Activated CD8-positive, alpha-beta T cell treated with anti-CD3 and anti-CD28 coated beads, Interleukin-2, amount 10 ng/mL, durations not matched to agents 7 days and 5 days (primary cell): ENCODE data around the gene NRCAM. TPM values are rescaled to one million over a fixed set of nuclear protein-coding genes. Genes with fewer than 3 reads are reported as not detected.

ENCODE experiments used
- ATAC-seq: fragments of 150-1000 bp; cut with Tn5 transposase; one replicate; pipeline ENCODE4 v1.10.0; 2021; ENCODE audit warnings: moderate library complexity
- CTCF ChIA-PET: fragments of 350-600 bp; sonication (Branson Sonifier 250); formaldehyde crosslinking; loops from one replicate; lab custom pipeline; 2021; ENCODE audit warnings: antibody characterized with exemption; lab: Charles Lee
- POLR2A ChIA-PET: fragments of 350-600 bp; sonication (Branson Sonifier 250); formaldehyde crosslinking; loops from one replicate; lab custom pipeline; 2021; ENCODE audit warnings: antibody characterized with exemption; lab: Charles Lee
- DNase-seq: peaks from one replicate; pipeline ENCODE4 v3.0.0-alpha.2; 2020
- H3K27ac Mint-ChIP-seq: one replicate; pipeline ENCODE4 v1.8.0; 2021; ENCODE audit warnings: mild to moderate bottlenecking, mixed read lengths
- H3K27me3 Mint-ChIP-seq: one replicate; pipeline ENCODE4 v1.8.0; 2021; ENCODE audit warnings: low read depth, mixed read lengths
- H3K36me3 Mint-ChIP-seq: one replicate; pipeline ENCODE4 v1.8.0; 2021; ENCODE audit warnings: low read depth, mixed read lengths
- H3K4me1 Mint-ChIP-seq: one replicate; pipeline ENCODE4 v1.8.0; 2021; ENCODE audit warnings: low read depth, mixed read lengths
- H3K4me3 Mint-ChIP-seq: one replicate; pipeline ENCODE4 v1.8.0; 2021; ENCODE audit warnings: mild to moderate bottlenecking, mixed read lengths
- H3K9me3 Mint-ChIP-seq: one replicate; pipeline ENCODE4 v1.8.0; 2022; ENCODE audit warnings: mixed read lengths; ENCODE audit not compliant: insufficient read depth
- total RNA-seq, 2 experiments: library from RNA; stranded (reverse); gene quantifications; one replicate each; pipeline ENCODE4 v1.2.3, GENCODE V29; 2021

Gene NRCAM
- total RNA-seq, 2 experiments from 2014 or later = 0.05 to 0.47 TPM

DNA sequence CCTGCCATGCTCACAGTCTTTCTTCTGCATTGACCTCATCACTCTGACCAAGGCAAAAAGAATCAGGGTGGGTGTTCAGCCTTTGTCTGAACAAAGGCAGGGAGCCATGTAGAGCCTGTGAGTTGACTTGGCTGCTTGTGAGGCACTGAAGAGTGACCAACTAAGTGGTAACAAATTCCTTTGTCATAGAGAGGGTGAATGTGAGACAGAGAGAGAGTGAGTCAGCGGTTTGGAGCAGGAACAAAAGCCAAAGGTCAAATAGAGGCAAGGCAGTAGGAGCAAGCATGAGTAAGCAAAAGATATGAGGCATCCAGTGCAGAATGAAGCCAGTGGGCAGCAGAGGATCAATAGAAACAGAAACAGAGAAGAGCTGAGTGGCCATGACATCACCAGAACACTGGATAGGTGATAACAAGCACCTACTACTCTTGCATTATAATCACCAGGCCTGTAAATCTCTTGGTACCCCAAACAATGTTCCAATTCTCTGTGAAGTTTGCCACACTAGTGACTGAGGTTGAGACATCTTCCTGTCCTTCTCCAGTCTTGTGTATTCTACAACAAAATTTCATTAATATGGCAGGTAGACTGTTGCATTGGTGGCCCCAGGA is 209.9 kb downstream of the NRCAM start:
- ChIA-PET POLR2A (no interaction called here), CTCF (no interaction called here)
- DNase-seq (no peak), ATAC-seq (no peak)
- no peaks in the 10 kb centered on the region for H3K4me1 Mint-ChIP-seq
- H3K9me3 Mint-ChIP-seq = no peaks in the 10 kb centered on the region
- H3K27ac Mint-ChIP-seq = no peak overlapping the region
- peaks cover 2% of the 10 kb centered on the region for H3K27me3 Mint-ChIP-seq
- no peak overlapping the region for H3K4me3 Mint-ChIP-seq
- no peaks in the 10 kb centered on the region for H3K36me3 Mint-ChIP-seq

DNA sequence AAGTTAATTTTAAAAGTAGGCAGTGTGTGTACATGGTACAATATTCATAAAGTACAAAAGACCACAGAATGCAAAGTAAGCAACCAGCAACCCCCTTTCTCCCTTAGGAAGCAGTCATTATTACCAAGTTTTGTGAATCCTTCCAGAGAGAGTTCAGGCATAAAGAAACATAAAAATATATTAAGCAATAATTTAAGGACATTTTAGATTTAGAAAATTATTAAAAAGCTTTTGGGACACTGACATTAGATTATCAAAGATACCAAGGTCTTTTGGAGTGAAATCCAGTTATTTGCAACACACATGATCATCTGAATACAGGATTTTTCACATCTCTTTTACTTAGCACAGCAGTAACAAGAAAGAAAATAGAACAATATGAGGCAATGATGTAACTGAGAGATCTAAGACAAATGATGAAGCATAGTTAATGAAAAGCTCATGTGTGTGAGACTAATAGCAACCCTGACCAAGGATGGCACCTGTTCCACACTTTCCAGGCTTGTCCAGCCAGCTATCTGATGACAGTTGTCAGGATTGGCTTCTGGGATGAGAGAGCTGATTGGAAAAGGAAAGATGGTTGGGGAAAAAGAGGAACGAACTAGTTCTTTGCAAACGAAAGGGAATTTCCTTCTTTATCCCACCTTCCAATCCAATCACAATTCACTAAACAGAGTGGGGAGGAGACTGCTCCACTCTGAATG is 210.6 kb downstream of the NRCAM start:
- no peak for ATAC-seq
- no peak for DNase-seq
- ChIA-PET POLR2A (no interaction called here), CTCF (no interaction called here)
- no peaks in the 10 kb centered on the region for H3K9me3 Mint-ChIP-seq
- no peak overlapping the region for H3K27ac Mint-ChIP-seq
- no peaks in the 10 kb centered on the region for H3K4me1 Mint-ChIP-seq
- no peak overlapping the region for H3K4me3 Mint-ChIP-seq
- H3K27me3 Mint-ChIP-seq = peaks cover 2% of the 10 kb centered on the region
- H3K36me3 Mint-ChIP-seq = no peaks in the 10 kb centered on the region

DNA sequence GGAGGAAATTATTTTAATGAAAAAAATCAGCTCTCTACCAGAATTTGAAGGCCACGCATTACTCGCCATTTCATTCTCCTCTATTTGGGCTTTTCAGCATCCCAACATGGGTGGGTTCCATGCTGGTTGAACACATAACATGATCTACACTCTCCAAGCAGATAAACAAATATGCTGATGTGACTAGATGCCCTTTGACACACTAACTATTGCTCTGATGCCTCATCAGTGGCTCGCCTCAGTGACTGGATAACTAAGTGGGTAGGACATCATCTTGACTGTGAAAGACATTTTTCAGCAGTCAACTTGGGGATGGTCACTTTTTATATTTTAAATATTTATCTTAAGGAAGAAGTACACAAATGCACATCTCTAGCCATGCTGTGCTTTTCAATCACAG is 212.1 kb downstream of the NRCAM start:
- ATAC-seq = no peak
- no peak for DNase-seq
- ChIA-PET CTCF (no interaction called here), POLR2A (no interaction called here)
- Mint-ChIP-seq H3K27me3 (peaks cover 2% of the 10 kb centered on the region), H3K4me3 (no peak overlapping the region), H3K36me3 (no peaks in the 10 kb centered on the region), H3K9me3 (no peaks in the 10 kb centered on the region), H3K4me1 (no peaks in the 10 kb centered on the region), H3K27ac (no peak overlapping the region)

DNA sequence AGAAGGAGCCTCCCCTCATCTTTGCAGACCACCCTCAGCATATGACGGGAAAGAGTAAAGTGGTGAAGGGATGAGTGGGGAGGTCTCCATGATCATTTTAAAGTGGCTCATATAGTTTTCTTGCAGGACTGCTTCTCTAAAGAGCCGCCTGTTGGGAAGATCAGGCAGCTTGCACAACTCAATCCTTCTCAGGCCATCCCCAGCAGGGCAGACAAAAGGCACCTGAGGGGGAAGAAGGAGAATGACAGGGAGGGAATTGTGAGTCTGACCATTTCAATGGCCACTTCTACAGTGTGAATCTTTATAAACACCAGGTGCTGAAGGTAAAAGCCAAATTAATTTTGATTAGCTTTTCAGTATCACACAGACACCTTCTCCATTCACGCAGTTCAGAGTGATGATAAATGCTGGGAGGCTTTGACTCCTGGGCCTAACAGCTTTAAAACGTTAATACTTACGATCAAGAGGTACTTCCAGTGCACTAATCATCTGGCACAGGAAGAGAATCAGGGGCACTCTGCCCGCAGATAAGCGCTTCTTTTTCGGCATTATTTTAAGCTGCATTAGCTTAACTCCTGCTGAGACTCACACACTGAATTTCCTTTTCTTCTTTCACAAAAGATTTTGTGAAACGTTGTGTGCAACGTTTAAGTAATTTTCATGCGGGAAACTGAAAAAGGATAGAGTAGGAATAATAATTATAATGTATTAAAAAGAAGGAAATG is 216.6 kb downstream of the NRCAM start:
- POLR2A ChIA-PET = no interaction called here
- Mint-ChIP-seq H3K27me3 (peaks cover 2% of the 10 kb centered on the region), H3K4me3 (no peak overlapping the region), H3K36me3 (no peaks in the 10 kb centered on the region), H3K27ac (no peak overlapping the region), H3K4me1 (peaks cover 4% of the 10 kb centered on the region), H3K9me3 (no peaks in the 10 kb centered on the region)
- DNase-seq (no peak), ATAC-seq (no peak)
- CTCF ChIA-PET = no interaction called here

DNA sequence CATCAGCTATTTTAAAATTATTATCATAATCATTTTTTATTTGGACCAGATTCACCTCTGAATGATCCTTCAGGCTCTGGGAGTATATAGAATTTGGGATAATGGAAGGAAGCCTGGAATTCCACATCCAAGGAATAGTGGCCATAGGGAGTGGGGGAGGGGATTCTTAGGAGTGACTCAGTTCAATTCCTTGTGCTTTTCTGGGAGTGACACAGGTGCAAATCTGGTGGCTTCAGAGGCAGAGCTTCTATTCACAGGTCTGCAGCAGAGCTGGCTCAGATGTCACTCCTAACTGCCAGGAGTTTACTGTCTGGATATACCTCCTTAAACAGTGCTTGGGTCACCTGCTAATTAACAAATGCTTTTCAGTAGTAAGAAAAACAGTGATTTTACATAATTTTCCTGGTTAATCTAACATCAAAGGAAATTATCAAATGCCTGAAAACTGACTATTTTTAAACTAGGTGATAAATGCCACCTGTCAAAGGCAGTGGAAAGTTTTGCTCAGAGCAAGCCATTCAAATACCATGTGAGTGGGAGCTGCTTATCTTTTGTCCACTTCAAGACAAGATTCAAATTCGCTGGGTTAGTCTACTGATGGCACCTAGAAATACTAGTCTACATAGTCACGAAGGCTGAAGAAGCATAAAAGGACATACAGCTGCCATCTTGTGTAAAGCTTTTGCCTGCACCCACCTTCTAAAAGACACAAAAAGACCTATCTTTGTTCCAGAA is 219.4 kb downstream of the NRCAM start:
- Mint-ChIP-seq H3K36me3 (no peaks in the 10 kb centered on the region), H3K27me3 (no peaks in the 10 kb centered on the region), H3K4me3 (no peak overlapping the region), H3K9me3 (no peaks in the 10 kb centered on the region), H3K27ac (no peak overlapping the region), H3K4me1 (peaks cover 4% of the 10 kb centered on the region)
- CTCF ChIA-PET = interaction anchor here (0.6 kb wide), 1 partner anchor 56 kb away, joined by 3 read pairs; no protein-coding TSS in a partner anchor
- ATAC-seq (no peak), DNase-seq (no peak)
- POLR2A ChIA-PET = interaction anchor here (0.6 kb wide), 1 partner anchor 56 kb away, joined by 3 read pairs; no protein-coding TSS in a partner anchor

DNA sequence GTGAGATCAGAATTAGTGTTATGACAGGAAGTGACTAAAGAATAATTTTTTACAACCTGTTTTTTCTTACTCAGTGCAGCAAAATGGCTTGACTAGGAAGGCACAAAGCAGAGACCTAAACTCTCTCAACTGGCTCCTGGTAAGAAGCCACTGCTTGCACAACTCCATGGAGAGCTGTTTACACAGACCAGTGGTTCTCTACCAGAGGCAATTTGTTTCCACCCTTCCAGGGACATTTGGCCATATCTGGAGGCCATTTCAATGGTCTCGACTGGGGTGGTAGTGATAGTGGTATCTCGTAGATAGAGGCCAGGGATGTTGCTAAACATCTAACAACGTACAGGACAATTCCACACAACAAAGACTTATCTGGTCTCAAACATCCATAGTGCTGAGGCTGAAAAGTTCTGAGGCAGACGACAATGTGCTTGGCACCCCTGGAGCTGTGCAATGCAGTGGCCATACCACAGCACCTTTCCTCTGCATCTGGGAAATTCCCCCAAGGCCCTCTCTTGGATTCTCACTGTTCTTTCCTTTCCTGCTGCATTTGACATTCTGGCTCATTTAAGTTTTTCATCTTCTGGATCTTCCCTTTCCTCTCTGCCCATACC is 220.7 kb downstream of the NRCAM start:
- ChIA-PET CTCF (no interaction called here), POLR2A (no interaction called here)
- no peaks in the 10 kb centered on the region for H3K36me3 Mint-ChIP-seq
- H3K27ac Mint-ChIP-seq = no peak overlapping the region
- H3K4me3 Mint-ChIP-seq = no peak overlapping the region
- ATAC-seq = no peak
- H3K4me1 Mint-ChIP-seq = peaks cover 4% of the 10 kb centered on the region
- DNase-seq = no peak
- no peaks in the 10 kb centered on the region for H3K9me3 Mint-ChIP-seq
- no peaks in the 10 kb centered on the region for H3K27me3 Mint-ChIP-seq

DNA sequence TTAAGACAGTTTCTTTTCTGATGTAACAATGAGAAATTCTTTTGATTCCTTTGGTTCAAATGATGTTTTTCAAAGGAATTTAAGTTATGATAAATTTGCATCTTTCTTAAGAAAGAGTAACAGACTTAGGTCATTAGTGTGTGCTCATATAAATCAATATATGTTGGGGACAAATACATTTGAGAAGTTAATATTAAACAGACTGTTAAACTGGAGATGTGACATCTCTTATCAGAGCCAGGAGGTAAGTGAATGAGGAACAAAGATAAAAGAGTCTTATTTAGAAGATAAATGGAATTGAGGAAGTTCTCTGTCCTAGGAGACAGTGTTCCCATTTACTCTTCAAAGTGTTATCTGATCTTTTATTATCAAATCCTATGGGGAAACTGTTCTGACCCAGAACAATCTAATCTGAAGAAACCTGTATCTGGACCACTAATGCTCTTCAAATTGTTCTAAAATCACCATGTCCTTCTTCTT is 221.2 kb downstream of the NRCAM start:
- Mint-ChIP-seq H3K9me3 (no peaks in the 10 kb centered on the region), H3K4me1 (peaks cover 4% of the 10 kb centered on the region), H3K27ac (no peak overlapping the region), H3K36me3 (no peaks in the 10 kb centered on the region), H3K4me3 (no peak overlapping the region), H3K27me3 (no peaks in the 10 kb centered on the region)
- POLR2A ChIA-PET = no interaction called here
- ATAC-seq = no peak
- DNase-seq = no peak
- CTCF ChIA-PET = no interaction called here

DNA sequence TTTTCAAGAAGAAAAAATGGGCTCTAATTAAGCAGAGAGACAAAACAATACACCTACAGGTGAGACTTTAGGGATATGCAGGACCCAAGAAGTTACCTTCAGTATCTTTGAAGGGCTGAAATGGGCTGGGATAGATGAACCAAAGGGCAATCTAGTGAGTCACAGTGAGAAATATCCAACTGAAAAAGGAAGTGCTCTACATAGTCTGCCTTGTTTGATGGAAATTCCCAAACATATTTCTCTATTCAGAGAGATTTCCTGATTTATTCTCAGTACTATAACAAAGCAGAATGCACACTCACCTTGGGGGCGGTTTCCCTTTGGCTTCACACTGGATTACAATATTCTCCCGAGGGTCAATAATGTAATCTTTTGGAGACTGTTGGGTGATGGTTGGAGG is 222.0 kb downstream of the NRCAM start:
- Mint-ChIP-seq H3K9me3 (no peaks in the 10 kb centered on the region), H3K36me3 (no peaks in the 10 kb centered on the region), H3K27me3 (no peaks in the 10 kb centered on the region), H3K4me3 (no peak overlapping the region), H3K27ac (no peak overlapping the region), H3K4me1 (peaks cover 4% of the 10 kb centered on the region)
- POLR2A ChIA-PET = no interaction called here
- no peak for ATAC-seq
- no peak for DNase-seq
- CTCF ChIA-PET = no interaction called here

DNA sequence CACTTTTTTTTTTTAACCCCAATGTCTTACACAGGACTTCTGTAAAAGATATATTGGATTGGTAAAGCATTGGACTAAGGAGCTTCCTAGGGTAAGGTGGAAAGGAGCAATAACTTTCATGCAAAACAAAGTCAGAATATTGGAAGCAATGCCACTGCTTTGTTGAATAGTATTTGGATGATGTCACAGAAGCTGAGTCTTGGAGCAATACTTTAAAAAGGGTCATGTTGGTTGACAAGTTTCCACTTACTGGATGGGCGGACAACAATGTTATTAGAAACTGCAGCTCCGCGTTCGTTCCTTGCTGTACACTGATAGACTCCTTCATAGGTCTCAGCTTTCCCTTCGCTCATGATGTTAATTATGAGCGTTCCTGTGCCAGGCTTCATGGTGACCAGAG is 224.2 kb downstream of the NRCAM start:
- ChIA-PET CTCF (no interaction called here), POLR2A (no interaction called here)
- H3K9me3 Mint-ChIP-seq = no peaks in the 10 kb centered on the region
- no peak overlapping the region for H3K4me3 Mint-ChIP-seq
- H3K27me3 Mint-ChIP-seq = no peaks in the 10 kb centered on the region
- H3K27ac Mint-ChIP-seq = no peak overlapping the region
- DNase-seq (no peak), ATAC-seq (no peak)
- H3K4me1 Mint-ChIP-seq = peaks cover 4% of the 10 kb centered on the region
- H3K36me3 Mint-ChIP-seq = no peaks in the 10 kb centered on the region

DNA sequence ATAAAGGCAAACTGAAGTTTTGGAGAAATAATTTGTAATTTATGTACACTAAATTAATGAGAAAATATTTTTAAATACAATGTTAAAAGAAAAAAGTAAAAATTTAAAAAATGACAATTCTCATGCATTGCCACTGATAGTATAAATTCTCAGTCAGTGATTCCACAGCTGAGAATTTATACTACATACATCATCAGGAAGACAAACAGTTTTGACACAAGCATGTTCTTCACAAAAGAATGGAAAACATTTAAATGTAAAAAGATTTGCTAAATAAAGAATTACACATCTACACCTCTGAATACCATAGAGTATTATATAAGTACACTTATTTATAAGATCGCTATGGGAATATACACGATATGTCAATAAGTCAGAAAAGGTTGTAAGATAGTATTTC is 225.0 kb downstream of the NRCAM start:
- Mint-ChIP-seq H3K27ac (no peak overlapping the region), H3K36me3 (no peaks in the 10 kb centered on the region), H3K4me3 (no peak overlapping the region), H3K4me1 (peaks cover 4% of the 10 kb centered on the region), H3K9me3 (no peaks in the 10 kb centered on the region), H3K27me3 (no peaks in the 10 kb centered on the region)
- ATAC-seq (no peak), DNase-seq (no peak)
- ChIA-PET POLR2A (no interaction called here), CTCF (no interaction called here)

DNA sequence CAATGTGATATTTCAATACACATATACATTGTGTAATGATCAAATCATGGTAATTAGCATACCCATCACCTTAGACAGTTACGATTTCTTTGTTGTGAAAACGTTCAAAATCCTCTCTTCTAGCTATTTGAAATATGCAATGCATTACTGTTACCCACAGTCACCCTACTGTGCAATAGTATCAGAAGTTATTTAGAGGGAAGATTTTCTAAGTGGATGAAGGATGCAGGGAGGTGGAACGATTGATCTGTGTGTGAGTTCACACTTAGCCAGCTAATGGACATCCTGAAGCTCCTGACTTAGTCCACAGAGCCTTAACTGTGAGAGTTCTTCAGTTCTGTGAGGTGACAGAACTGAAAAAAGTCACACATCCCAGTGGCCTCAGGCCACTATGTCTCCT is 228.9 kb downstream of the NRCAM start:
- Mint-ChIP-seq H3K36me3 (no peaks in the 10 kb centered on the region), H3K9me3 (no peaks in the 10 kb centered on the region), H3K4me3 (no peak overlapping the region), H3K27ac (no peak overlapping the region), H3K4me1 (no peaks in the 10 kb centered on the region), H3K27me3 (no peaks in the 10 kb centered on the region)
- DNase-seq = no peak
- POLR2A ChIA-PET = no interaction called here
- CTCF ChIA-PET = no interaction called here
- ATAC-seq = no peak
